ENCODE results near the gene TBC1D9B. TPM values are rescaled to one million over a fixed set of nuclear protein-coding genes. Genes with fewer than 3 reads are reported as not detected.

Gene TBC1D9B
- total RNA-seq, 1 donor from 2014 or later = 128 TPM

DNA sequence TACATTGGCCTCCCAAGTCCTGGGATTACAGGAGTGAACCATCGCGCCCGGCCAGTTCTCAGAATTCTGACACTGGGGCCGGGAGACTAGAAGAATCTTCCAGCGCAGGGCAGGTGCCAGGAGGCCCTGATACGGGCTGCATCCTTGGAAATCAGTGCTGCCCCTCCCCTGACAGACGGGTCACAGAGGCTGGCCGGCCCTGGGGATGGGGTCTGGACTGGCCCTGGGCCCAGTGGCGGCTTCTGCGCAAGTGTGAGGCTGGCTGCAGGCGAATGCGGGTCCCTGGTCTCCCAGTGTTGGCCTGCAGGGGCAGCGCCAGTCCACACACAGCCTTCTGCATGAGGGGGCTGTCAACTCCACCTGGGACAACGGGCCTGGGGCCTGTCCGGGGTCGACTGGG lies 831 bp upstream of the TBC1D9B start:
- no peak for DNase-seq (ENCODE audit: low spot score)

DNA sequence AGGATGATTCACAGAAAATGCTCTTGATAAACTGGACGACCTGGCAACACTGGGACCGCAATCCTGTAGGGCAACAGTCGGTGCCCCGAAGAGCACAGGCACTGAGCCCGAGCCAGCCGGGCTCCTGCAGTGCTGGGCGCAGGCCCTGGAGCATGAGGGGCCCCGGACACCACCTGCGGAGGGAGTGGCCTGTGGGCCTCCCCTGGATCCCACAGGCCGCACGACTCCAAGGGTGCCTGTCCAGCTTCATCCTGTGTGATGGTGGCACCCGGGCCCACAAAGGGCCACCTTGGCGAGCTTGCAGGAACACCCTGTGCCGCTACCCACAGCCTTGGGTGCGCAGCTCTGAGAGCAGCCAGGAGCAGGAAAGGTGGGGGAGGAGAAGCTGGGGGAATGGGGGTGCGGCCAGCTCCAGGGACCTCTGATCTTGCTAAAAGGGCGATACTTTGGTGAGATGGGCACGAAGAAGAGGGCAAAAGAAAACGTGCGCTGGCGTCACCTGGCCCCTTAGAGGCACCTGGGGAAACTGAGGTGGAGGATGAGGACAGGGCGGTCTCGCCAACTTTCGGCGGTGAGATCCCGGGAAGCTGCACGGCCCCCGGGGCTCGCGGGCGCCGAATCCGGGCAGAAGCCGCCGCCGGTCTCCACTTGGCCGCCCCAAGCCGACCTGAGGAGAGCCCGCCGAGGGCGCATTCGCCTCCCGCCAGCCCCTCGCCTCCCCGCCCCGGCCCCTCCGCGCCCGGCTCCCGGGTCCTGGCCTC lies 722 bp downstream of the TBC1D9B start:
- DNase-seq (ENCODE audit: low spot score) = no peak

DNA sequence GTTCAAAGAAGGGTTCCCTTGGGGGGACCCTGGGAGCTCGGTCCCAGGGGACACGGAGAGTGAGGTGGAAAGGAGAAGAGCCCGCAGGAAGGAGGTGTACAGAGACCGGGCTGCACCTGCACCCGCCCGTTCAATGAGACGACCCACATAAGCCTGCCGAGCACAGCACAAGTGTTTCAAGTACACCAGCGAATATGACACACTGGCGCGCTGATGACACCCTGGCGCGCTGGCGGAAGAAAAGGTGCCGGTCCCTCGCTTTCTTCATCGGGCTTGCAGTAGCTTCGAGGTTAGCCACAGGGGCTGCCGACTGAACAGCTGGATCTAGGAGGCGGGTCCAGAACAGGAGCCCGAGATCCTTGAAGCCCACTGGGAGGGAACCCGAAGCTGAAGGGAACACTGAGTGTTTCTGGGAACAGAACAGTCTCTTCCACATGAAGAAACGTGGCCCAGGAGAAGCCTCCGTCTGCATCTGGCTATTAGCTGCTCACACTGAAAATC lies 1.4 kb downstream of the TBC1D9B start:
- DNase-seq (ENCODE audit: low spot score) = no peak

DNA sequence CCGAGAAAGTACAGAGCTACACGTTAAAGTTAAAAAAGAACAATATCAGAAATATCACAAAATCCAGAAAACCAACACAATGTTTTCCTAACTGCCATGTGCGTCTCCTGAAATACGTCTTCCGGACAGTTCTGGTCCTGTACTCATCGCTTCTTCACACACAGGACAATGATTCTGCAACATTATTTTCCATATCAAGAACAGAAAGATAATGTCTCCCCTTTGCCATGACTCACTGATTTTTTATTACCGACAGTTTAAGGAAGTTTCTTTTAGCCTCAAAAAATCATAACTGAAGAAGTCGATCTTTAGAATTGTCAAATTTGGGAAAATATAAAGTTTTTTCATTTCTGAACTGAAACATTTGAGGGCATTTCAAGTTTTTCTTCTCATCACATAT lies 2.5 kb downstream of the TBC1D9B start:
- no peak for DNase-seq (ENCODE audit: low spot score)

DNA sequence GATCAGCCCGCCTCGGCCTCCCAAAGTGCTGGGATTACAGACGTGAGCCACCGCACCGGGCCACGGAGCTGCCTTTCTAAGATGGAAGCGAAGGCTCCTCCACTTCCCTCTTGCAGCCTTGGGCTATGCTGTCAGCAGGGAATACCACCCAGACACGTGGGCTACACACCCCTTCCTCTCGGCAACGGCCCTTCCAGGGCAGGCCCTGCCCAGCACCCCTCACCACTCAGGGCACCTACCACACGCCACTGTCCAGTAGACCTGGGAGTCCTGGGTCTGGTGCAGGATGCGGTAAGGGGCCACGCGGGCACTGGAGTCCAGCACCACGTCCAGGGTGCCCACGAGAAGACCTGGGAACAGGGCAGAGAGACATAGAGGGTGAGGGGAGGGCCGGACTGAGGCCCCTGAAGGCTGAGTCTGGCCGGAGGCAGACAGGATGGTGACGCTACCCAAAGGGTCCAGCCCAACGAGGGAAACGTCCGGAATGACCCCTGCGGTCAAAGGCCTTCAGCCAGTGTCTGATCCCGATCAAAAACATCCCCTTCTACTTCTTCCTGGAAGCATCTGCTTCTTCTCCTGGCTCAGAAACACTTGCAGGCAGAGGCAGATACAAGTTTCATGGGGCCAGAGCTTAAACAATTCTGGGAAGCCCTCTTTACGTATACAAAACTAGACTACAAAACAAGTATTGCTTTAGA lies 3.1 kb downstream of the TBC1D9B start:
- no peak for DNase-seq (ENCODE audit: low spot score)

DNA sequence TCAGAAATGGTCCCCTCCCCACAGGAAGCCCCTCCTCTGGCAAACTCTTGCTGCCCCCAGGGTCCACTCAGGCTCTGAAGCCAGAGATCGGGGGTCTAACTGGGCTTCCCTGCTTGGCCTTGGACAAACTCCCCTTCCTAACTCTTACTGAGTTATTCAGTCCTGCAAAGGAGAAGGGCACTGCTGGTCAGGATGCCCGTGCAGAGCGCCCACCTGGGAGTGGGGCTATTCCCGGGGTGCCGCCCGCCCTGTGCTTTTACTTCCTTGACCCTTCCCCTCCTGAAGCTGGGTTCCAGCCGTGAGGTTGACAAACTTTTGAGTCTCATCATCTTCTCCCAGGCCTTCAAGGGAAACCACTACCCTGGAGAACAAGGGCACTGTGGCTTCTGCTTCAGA lies 4.9 kb downstream of the TBC1D9B start:
- no peak for DNase-seq (ENCODE audit: low spot score)

- no peak for DNase-seq (ENCODE audit: low spot score)
These were observed 5.6 kb downstream of the TBC1D9B start for GRCh38 chr5:179901915-179902762.

GRCh38 chr5:179901462-179901861 lies 6.2 kb downstream of the TBC1D9B start:
- no peak for DNase-seq (ENCODE audit: low spot score)

GRCh38 chr5:179900711-179901110 lies 7.0 kb downstream of the TBC1D9B start:
- DNase-seq (ENCODE audit: low spot score) = no peak

DNA sequence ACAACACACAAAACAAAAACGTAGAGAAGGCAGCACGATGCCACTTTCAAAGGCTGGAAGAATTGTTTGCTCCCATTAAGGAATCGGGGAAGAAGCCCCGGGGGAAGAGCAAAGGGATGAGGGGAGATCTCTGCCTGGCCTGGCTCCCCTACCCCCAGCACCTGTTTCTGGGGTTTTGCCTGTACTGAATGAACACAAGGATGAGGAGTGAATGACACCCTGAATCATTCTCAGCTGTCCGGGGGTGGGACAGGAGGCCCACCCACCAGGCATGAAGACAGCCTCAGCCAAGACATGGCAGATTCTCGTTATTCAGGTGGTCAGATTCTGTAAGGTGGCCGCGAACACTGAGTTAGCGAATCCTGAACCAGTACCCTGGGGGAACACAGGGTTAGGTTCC lies 7.5 kb downstream of the TBC1D9B start:
- no peak for DNase-seq (ENCODE audit: low spot score)

GRCh38 chr5:179895861-179896260 lies 11.8 kb downstream of the TBC1D9B start:
- DNase-seq (ENCODE audit: low spot score) = no peak

GRCh38 chr5:179893958-179894895 lies 13.5 kb downstream of the TBC1D9B start:
- DNase-seq (ENCODE audit: low spot score) = no peak

DNA sequence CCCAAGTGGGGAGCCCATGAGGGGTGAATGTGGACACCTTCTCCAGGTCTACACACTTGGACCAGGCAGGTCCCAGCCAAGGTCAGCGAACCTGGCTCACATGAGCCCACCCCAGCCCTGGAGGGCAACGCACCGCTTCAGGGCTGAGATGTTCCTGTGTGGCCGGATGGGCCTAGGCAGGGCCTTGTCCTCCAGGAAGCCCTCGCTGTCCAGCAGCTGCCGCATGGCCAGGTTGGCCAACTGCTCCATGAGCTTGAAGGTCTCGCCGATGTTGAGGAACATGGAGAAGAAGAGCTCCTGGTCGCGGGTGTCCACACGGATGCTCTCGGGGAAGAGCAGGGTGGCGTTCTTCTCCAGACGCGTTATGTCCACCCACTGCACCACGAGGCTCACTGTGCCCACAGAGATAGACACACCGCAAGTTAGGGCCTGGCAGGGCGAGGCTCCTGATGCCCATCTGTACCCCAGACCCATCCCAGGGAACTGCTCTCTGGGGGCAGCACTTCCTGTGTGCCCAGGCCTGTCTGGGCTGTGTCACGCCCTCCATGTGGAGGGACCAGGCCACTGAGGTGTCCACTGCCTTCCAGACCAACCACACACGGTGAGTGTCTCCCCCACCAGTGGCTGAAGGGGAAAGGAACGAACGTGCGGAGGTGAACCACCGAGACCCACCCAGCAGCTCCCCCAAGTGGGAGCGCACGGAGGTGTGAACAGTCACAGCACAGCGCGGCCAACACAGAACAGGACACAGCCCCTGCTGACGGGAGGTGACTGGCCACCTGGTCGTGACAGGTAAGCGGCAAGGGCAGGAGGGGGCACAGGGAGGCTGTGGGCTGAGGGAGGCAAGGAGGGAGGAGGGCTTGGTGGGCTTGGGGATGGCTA lies 14.4 kb downstream of the TBC1D9B start:
- DNase-seq (ENCODE audit: low spot score) = no peak

DNA sequence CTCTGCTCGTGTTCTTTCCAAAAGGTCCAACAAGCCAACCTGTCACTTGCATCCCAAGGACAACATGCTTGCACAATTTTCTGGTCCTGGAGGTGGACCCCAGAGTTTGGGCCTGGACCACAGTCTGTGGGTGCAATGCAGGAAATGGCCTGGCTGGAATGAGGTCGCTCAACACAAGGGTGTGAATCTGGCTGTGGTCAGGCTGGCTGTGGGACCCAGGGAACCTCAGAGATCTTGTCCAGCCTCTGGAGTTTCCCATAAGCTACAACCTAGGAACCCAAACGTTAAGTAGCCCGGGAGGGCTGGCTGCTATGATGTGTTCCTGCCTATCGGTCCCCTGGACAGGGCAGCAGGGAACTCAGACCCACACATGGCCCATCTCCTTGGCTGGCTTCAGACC lies 15.4 kb downstream of the TBC1D9B start:
- no peak for DNase-seq (ENCODE audit: low spot score)

- DNase-seq (ENCODE audit: low spot score) = no peak
These were observed 16.7 kb downstream of the TBC1D9B start for GRCh38 chr5:179890751-179891682.

- no peak for DNase-seq (ENCODE audit: low spot score)
These were observed 17.8 kb downstream of the TBC1D9B start for GRCh38 chr5:179889885-179890284.

- DNase-seq (ENCODE audit: low spot score) = no peak
These were observed 19.9 kb downstream of the TBC1D9B start for GRCh38 chr5:179887802-179888201.

DNA sequence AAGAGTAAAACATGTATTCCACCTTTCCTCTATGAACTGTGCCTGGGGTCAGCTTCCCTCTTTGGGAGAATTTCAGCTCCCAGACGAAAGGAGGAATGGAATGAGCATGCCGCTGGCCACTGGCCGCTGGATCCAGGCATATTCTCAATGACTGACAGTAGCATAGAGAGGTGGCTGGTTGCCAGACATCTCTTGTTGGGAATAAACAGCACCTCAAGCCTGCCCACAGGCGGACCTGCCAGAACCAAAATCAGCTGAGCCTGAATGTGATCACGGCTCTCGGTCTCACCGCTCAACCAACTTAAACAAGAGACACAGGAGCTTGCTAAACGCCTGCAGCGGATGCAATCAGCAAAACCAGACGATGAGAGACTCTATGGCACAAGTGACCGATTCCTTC lies 20.6 kb downstream of the TBC1D9B start:
- DNase-seq (ENCODE audit: low spot score) = no peak
